ENCODE measurements around the gene ARID1A. TPM values are rescaled to one million over a fixed set of nuclear protein-coding genes. Genes with fewer than 3 reads are reported as not detected.

The ARID1A gene
- polyA plus RNA-seq, 2 of the 4 experiments (the other 2 are of a cell fraction) = 17.4 to 21.4 TPM

DNA sequence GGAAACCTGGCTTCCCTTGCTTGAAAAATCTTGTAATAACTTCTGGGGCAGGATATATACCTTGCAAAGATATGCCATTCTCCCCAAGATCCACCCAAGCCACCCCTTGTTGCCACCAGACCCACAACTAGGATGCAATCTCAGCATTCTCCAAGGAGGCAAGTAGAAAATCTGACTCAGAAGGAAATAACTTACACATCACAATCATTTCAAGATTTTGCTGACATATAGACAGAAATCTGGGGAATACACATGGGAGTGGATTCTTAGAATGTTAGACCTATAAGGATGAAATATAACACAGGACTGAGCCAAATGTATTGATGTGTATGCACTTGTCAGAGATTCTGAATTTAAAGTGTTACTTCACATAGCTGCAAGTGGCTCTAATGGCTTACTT, 115.9 kb downstream of the ARID1A start (continued):
- TF ChIP-seq JUNB (IDR thresholded peaks at IDR 0.05) (no peak), EP300 (IDR thresholded peaks at IDR 0.05) (no peak), MYC (IDR thresholded peaks at IDR 0.05; ENCODE audit: borderline replicate concordance, low read length) (no peak), ZSCAN20 (CRISPR knock-in tag; IDR thresholded peaks at IDR 0.05) (no peak), POLR2A (IDR thresholded peaks at IDR 0.05; ENCODE audit: low read length) (no peak)
- TF ChIP-seq, protein P1, sequence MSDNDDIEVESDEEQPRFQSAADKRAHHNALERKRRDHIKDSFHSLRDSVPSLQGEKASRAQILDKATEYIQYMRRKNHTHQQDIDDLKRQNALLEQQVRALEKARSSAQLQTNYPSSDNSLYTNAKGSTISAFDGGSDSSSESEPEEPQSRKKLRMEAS (IDR thresholded peaks at IDR 0.05) = no peak
- TF ChIP-seq, protein P2, sequence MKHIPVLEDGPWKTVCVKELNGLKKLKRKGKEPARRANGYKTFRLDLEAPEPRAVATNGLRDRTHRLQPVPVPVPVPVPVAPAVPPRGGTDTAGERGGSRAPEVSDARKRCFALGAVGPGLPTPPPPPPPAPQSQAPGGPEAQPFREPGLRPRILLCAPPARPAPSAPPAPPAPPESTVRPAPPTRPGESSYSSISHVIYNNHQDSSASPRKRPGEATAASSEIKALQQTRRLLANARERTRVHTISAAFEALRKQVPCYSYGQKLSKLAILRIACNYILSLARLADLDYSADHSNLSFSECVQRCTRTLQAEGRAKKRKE (CRISPR knock-in tag; IDR thresholded peaks at IDR 0.05; ENCODE audit: low read depth) = no peak

DNA sequence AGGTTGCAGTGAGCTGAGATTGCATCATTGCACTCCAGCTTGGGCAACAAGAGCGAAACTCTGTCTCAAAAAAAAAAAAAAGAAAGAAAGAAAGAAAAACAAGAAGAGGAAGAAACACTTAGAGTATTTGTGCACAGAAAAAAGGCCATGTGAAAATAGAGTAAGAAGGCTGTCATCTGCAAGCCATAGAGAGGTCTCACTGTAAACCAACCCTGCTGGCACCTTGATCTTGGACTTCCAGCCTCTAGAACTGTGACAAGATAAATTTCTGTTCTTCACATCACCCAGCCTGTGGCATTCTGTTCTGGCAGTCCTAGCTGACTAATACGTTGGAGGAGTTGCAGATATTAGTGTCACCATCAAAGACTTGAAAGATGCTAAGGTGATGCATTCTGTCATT, 118.6 kb downstream of the ARID1A start:
- no peak overlapping the region for H3K27ac ChIP-seq
- ATAC-seq = no peak
- H3K4me2 ChIP-seq = no peak overlapping the region
- no peak overlapping the region for H3K4me3 ChIP-seq
- H3K4me1 ChIP-seq = no peaks in the 10 kb centered on the region; the same call in 2 of the 3 replicates
- CTCF ChIA-PET = interaction anchor here (1.0 kb wide), 2 partner anchors 12 to 72 kb away, joined by 3 read pairs; partner anchors contain the start of gene ZDHHC18
- TF ChIP-seq, protein P3, sequence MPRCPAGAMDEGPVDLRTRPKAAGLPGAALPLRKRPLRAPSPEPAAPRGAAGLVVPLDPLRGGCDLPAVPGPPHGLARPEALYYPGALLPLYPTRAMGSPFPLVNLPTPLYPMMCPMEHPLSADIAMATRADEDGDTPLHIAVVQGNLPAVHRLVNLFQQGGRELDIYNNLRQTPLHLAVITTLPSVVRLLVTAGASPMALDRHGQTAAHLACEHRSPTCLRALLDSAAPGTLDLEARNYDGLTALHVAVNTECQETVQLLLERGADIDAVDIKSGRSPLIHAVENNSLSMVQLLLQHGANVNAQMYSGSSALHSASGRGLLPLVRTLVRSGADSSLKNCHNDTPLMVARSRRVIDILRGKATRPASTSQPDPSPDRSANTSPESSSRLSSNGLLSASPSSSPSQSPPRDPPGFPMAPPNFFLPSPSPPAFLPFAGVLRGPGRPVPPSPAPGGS (IDR thresholded peaks at IDR 0.05) = no peak
- TF ChIP-seq, protein P4, sequence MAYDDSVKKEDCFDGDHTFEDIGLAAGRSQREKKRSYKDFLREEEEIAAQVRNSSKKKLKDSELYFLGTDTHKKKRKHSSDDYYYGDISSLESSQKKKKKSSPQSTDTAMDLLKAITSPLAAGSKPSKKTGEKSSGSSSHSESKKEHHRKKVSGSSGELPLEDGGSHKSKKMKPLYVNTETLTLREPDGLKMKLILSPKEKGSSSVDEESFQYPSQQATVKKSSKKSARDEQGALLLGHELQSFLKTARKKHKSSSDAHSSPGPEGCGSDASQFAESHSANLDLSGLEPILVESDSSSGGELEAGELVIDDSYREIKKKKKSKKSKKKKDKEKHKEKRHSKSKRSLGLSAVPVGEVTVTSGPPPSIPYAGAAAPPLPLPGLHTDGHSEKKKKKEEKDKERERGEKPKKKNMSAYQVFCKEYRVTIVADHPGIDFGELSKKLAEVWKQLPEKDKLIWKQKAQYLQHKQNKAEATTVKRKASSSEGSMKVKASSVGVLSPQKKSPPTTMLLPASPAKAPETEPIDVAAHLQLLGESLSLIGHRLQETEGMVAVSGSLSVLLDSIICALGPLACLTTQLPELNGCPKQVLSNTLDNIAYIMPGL (CRISPR knock-in tag; IDR thresholded peaks at IDR 0.05; ENCODE audit: borderline replicate concordance) = no peak
- no peak for TF ChIP-seq JUNB (IDR thresholded peaks at IDR 0.05)
- TF ChIP-seq TFCP2L1 (CRISPR knock-in tag; IDR thresholded peaks at IDR 0.05) = no peak
- no peak for TF ChIP-seq RAD21 (conservative IDR thresholded peaks at IDR 0.05 in 1 of 2, IDR thresholded peaks at IDR 0.05 in 1 of 2)
- TF ChIP-seq RARB (CRISPR knock-in tag; IDR thresholded peaks at IDR 0.05) = no peak
- no peak for TF ChIP-seq NPAS2 (CRISPR knock-in tag; IDR thresholded peaks at IDR 0.05; ENCODE audit: borderline replicate concordance)
- TF ChIP-seq, protein P5, sequence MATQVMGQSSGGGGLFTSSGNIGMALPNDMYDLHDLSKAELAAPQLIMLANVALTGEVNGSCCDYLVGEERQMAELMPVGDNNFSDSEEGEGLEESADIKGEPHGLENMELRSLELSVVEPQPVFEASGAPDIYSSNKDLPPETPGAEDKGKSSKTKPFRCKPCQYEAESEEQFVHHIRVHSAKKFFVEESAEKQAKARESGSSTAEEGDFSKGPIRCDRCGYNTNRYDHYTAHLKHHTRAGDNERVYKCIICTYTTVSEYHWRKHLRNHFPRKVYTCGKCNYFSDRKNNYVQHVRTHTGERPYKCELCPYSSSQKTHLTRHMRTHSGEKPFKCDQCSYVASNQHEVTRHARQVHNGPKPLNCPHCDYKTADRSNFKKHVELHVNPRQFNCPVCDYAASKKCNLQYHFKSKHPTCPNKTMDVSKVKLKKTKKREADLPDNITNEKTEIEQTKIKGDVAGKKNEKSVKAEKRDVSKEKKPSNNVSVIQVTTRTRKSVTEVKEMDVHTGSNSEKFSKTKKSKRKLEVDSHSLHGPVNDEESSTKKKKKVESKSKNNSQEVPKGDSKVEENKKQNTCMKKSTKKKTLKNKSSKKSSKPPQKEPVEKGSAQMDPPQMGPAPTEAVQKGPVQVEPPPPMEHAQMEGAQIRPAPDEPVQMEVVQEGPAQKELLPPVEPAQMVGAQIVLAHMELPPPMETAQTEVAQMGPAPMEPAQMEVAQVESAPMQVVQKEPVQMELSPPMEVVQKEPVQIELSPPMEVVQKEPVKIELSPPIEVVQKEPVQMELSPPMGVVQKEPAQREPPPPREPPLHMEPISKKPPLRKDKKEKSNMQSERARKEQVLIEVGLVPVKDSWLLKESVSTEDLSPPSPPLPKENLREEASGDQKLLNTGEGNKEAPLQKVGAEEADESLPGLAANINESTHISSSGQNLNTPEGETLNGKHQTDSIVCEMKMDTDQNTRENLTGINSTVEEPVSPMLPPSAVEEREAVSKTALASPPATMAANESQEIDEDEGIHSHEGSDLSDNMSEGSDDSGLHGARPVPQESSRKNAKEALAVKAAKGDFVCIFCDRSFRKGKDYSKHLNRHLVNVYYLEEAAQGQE (IDR thresholded peaks at IDR 0.05) = no peak
- TF ChIP-seq RNF2 (IDR thresholded peaks at IDR 0.05; ENCODE audit: borderline replicate concordance, low read depth) = no peak
- TF ChIP-seq EP300 (IDR thresholded peaks at IDR 0.05) = no peak
- no peak for TF ChIP-seq ZNF302 (CRISPR knock-in tag; IDR thresholded peaks at IDR 0.05)
- no peak for DNase-seq (ENCODE audit: low read depth in 1 of 2, low spot score in 1 of 2)
- POLR2A ChIA-PET = no interaction called here
- H3K9me3 ChIP-seq = no peaks in the 10 kb centered on the region
- 96% methylated on average over 2 of the region's 2 CpGs for WGBS (ENCODE audit: missing lambda C conversion rate)
- FAIRE-seq = no peak

DNA sequence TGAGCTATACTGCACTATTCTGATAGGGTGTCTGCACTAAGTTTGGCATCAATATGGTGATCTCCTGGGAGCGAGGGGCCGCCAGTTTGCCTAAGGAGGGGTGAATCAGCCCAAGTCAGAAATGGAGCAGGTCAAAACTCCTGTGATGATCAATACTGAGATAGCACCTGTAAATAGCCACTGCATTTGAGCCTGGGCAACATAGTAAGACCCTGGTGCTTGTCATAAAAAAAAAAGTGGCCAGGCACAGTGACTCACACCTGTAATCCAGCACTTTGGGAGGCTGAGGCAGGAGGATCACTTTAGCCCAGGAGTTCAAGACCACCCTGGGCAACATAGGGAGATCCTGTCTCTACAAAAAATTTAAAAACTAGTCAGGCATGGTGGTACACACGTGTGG, 119.1 kb downstream of the ARID1A start:
- no peak overlapping the region for H3K4me2 ChIP-seq
- no peak overlapping the region for H3K27ac ChIP-seq
- 90% methylated on average over 3 of the region's 3 CpGs for WGBS (ENCODE audit: missing lambda C conversion rate)
- H3K4me3 ChIP-seq = no peak overlapping the region
- FAIRE-seq (no peak), DNase-seq (ENCODE audit: low read depth in 1 of 2, low spot score in 1 of 2) (no peak), ATAC-seq (no peak)
- ChIA-PET CTCF (interaction anchor here (1.0 kb wide), 2 partner anchors 11 to 72 kb away, joined by 3 read pairs; partner anchors contain the start of gene ZDHHC18), POLR2A (no interaction called here)
- no peaks in the 10 kb centered on the region for H3K9me3 ChIP-seq
- no peaks in the 10 kb centered on the region; the same call in 2 of the 3 replicates for H3K4me1 ChIP-seq
- TF ChIP-seq, protein P6, sequence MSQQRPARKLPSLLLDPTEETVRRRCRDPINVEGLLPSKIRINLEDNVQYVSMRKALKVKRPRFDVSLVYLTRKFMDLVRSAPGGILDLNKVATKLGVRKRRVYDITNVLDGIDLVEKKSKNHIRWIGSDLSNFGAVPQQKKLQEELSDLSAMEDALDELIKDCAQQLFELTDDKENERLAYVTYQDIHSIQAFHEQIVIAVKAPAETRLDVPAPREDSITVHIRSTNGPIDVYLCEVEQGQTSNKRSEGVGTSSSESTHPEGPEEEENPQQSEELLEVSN (IDR thresholded peaks at IDR 0.05; ENCODE audit: borderline replicate concordance, low read depth) = no peak
- TF ChIP-seq, protein P7, sequence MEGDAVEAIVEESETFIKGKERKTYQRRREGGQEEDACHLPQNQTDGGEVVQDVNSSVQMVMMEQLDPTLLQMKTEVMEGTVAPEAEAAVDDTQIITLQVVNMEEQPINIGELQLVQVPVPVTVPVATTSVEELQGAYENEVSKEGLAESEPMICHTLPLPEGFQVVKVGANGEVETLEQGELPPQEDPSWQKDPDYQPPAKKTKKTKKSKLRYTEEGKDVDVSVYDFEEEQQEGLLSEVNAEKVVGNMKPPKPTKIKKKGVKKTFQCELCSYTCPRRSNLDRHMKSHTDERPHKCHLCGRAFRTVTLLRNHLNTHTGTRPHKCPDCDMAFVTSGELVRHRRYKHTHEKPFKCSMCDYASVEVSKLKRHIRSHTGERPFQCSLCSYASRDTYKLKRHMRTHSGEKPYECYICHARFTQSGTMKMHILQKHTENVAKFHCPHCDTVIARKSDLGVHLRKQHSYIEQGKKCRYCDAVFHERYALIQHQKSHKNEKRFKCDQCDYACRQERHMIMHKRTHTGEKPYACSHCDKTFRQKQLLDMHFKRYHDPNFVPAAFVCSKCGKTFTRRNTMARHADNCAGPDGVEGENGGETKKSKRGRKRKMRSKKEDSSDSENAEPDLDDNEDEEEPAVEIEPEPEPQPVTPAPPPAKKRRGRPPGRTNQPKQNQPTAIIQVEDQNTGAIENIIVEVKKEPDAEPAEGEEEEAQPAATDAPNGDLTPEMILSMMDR (IDR thresholded peaks at IDR 0.05) = no peak
- TF ChIP-seq NR3C1 (IDR thresholded peaks at IDR 0.05) = no peak
- TF ChIP-seq JUNB (IDR thresholded peaks at IDR 0.05) = no peak
- TF ChIP-seq GATA3 (IDR thresholded peaks at IDR 0.05; ENCODE audit: borderline replicate concordance) = no peak
- no peak for TF ChIP-seq RFX5 (IDR thresholded peaks at IDR 0.05)
- TF ChIP-seq, protein P8, sequence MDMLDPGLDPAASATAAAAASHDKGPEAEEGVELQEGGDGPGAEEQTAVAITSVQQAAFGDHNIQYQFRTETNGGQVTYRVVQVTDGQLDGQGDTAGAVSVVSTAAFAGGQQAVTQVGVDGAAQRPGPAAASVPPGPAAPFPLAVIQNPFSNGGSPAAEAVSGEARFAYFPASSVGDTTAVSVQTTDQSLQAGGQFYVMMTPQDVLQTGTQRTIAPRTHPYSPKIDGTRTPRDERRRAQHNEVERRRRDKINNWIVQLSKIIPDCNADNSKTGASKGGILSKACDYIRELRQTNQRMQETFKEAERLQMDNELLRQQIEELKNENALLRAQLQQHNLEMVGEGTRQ (IDR thresholded peaks at IDR 0.05) = no peak
- TF ChIP-seq ZNF302 (CRISPR knock-in tag; IDR thresholded peaks at IDR 0.05) = no peak
- no peak for TF ChIP-seq KDM5A (IDR thresholded peaks at IDR 0.05)
- TF ChIP-seq RCOR1 (IDR thresholded peaks at IDR 0.05; ENCODE audit: low read depth, low read length) = no peak
